GM12878 (cell line): Measurements from ENCODE around the gene CTDNEP1. TPM values are rescaled to one million over a fixed set of nuclear protein-coding genes. Genes with fewer than 3 reads are reported as not detected.

Experiments
- ATAC-seq: fragments of 200-7000 bp; cut with Tn5 transposase; 3 replicates; pipeline ENCODE4 v1.9.1; 2020; ENCODE audit warnings: mild to moderate bottlenecking, moderate library complexity
- BruUV-seq: library from RNA; stranded (reverse); fragments of 400-500 nt; replicated peaks from 2 replicates; lab custom pipeline; 2021; lab: Mats Ljungman, UMichigan
- CTCF ChIA-PET: fragments of 300-600 bp; sonication (Branson Sonifier 250); formaldehyde crosslinking; extraction: SDS; loops from one replicate; lab custom pipeline; 2021; ENCODE audit warnings: inconsistent platforms; lab: Yijun Ruan, JAX
- POLR2A ChIA-PET: fragments of 350-600 bp; formaldehyde crosslinking; extraction: SDS; loops from one replicate; lab custom pipeline; 2021; ENCODE audit warnings: inconsistent platforms; lab: Charles Lee
- RAD21 ChIA-PET: fragments of 300-600 bp; sonication (Branson Sonifier 250); formaldehyde crosslinking; loops from one replicate; lab custom pipeline; 2023; ENCODE audit warnings: antibody characterized with exemption; ENCODE audit not compliant: unreplicated experiment; lab: Charles Lee
- SMC1A ChIA-PET: fragments of 300-600 bp; sonication (Branson Sonifier 250); formaldehyde crosslinking; loops from one replicate; lab custom pipeline; 2023; ENCODE audit not compliant: unreplicated experiment, uncharacterized antibody; lab: Charles Lee
- DNase-seq: peaks from one replicate; pipeline ENCODE4 v3.0.0-alpha.2; 2011; ENCODE audit warnings: low read depth, low spot score
- FAIRE-seq: peaks from 3 replicates; lab custom pipeline; 2011; peaks lifted over from hg19 to GRCh38; lab: Jason Lieb, UNC
- H2AFZ ChIP-seq: 2 replicates; pipeline ENCODE4 v1.6.0; 2011; ENCODE audit warnings: low read depth, low read length, control low read depth; ENCODE audit not compliant: control insufficient read depth
- H3K27ac ChIP-seq: 2 replicates; pipeline ENCODE4 v1.5.1; 2011; ENCODE audit warnings: control low read depth; ENCODE audit not compliant: control insufficient read depth, insufficient read depth
- H3K27me3 ChIP-seq, 2 experiments: replicated peaks in 1 of 2; 2 replicates each; pipeline versions ENCODE4 v1.6.0 to v1.6.1; 2011; ENCODE audit warnings: low read length in 1 of 2; ENCODE audit not compliant: control insufficient read depth in 2 of 2, insufficient read depth in 2 of 2
- H3K36me3 ChIP-seq, 2 experiments: 2 replicates each; pipeline ENCODE4 v1.5.1; 2011; ENCODE audit warnings: low read length in 1 of 2; ENCODE audit not compliant: control insufficient read depth in 2 of 2, insufficient read depth in 2 of 2
- H3K4me1 ChIP-seq: 2 replicates; pipeline ENCODE4 v1.6.1; 2011; ENCODE audit warnings: mild to moderate bottlenecking, low read length, moderate library complexity, mixed read lengths; ENCODE audit not compliant: control insufficient read depth, insufficient read depth
- H3K4me2 ChIP-seq: 2 replicates; pipeline ENCODE4 v1.6.0; 2011; ENCODE audit warnings: control low read depth; ENCODE audit not compliant: control insufficient read depth, insufficient read depth
- H3K4me3 ChIP-seq: fragments of 200-600 bp; sonication (generic); 2 replicates; pipeline ENCODE4 v1.5.1; 2016
- H3K79me2 ChIP-seq: 2 replicates; pipeline ENCODE4 v1.6.0; 2011; ENCODE audit warnings: low read length; ENCODE audit not compliant: control insufficient read depth, insufficient read depth
- H3K9ac ChIP-seq: 2 replicates; pipeline ENCODE4 v1.8.0; 2011; ENCODE audit warnings: low read length, control low read depth, mixed read lengths; ENCODE audit not compliant: control insufficient read depth, insufficient read depth
- H3K9me3 ChIP-seq: replicated peaks from 3 replicates; pipeline ENCODE4 v1.5.1; 2011; ENCODE audit warnings: mild to moderate bottlenecking, low read length; ENCODE audit not compliant: control insufficient read depth, insufficient read depth
- H4K20me1 ChIP-seq: 2 replicates; pipeline ENCODE4 v1.6.0; 2011; ENCODE audit not compliant: control insufficient read depth, insufficient read depth
- ELK1 ChIP-seq: IDR thresholded peaks from 2 replicates; pipeline ENCODE4 v1.6.1; 2012; ENCODE audit warnings: low read depth, low read length, improper control_type of control experiment
- RBBP5 ChIP-seq: fragments of 200-600 bp; sonication (generic); conservative IDR thresholded peaks from 2 replicates; pipeline ENCODE4 v1.6.1; 2016
- SRF ChIP-seq, 2 experiments: IDR thresholded peaks; 2 replicates each; pipeline ENCODE4 v1.6.1; 2011; ENCODE audit warnings: low read depth in 2 of 2, low read length in 2 of 2, mild to moderate bottlenecking in 1 of 2, moderate library complexity in 1 of 2
- USF2 ChIP-seq: IDR thresholded peaks from 2 replicates; pipeline ENCODE4 v1.6.1; 2011; ENCODE audit warnings: low read depth, low read length, improper control_type of control experiment, borderline replicate concordance
- WGBS: methylation state at CpG from one replicate; pipeline ENCODE4 v1.1.6; 2016; ENCODE audit warnings: low lambda C conversion rate; ENCODE audit not compliant: insufficient replicate concordance, insufficient coverage; ENCODE audit errors: missing lambda C conversion rate; 5-methylcytosine and 5-hydroxymethylcytosine counted together
- in situ Hi-C: fragments of 300-500 bp; cut with MboI; formaldehyde crosslinking; loops from 9 replicates; pipeline ENCODE4 v1.14.3; 2018; ENCODE audit warnings: mixed read lengths
- intact Hi-C: fragments of 100-400 bp; cut with micrococcal nuclease; formaldehyde crosslinking; loops from one replicate; pipeline ENCODE4 v1.14.2; 2022; ENCODE audit not compliant: unreplicated experiment
- polyA plus RNA-seq, 11 experiments: library from polyadenylated mRNA; depleted of rRNA in 4 of 11; unstranded in 6 of 11; stranded (reverse) in 5 of 11; fragments of >200 nt; fragmentation: Nextera tagmentation in 4 of 11; fragmentation: Illumina TruSeq in 1 of 11; extraction: Ambion mirVana in 4 of 11; extraction: Trizol in 1 of 11; gene quantifications; 1 replicate in 1 of 11; 2 replicates in 10 of 11; pipeline versions ENCODE4 v1.2.1 to v1.2.3, GENCODE V29; 2011 to 2016; ENCODE audit warnings: inconsistent platforms in 2 of 11, missing spikeins in 2 of 11, low read depth in 1 of 11
- total RNA-seq, 4 experiments: library from RNA; depleted of rRNA in 3 of 4; stranded (reverse); fragments of >200 nt in 3 of 4; fragmentation: Illumina TruSeq in 1 of 4; extraction: Trizol in 1 of 4; gene quantifications; 2 replicates each; pipeline versions ENCODE4 v1.2.1 to v1.2.3, GENCODE V29; 2013 to 2021

Gene CTDNEP1
- total and polyA plus RNA-seq, 10 of the 15 experiments (the other 5 are each of a cell fraction or from before 2014, with no cell fraction given): 23.7 to 176 (median 30.3) TPM

DNA sequence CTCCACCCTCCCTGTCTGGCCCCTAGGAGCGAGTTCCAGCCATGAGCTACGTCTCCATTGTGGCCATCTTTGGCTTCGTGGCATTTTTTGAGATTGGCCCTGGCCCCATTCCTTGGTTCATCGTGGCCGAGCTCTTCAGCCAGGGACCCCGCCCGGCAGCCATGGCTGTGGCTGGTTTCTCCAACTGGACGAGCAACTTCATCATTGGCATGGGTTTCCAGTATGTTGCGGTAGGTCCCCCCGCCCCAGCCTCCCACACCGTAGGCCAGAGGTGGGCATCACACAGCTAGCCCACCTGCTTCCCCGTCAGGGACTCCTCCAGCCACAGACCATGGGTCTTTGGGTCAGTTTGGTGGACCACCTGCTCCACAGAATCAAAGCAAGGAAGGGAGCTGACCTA lies 34.1 kb upstream of the CTDNEP1 start:
- H2AFZ ChIP-seq: no peak overlapping the region
- H4K20me1 ChIP-seq: no peaks in the 10 kb centered on the region; the same call in none of the 2 replicates
- 40% methylated on average over 12 of the region's 12 CpGs for WGBS
- intact Hi-C loops: no loop called here
- DNase-seq: no peak
- H3K4me3 ChIP-seq: no peak overlapping the region
- peaks cover 0 to 1% of the 10 kb centered on the region in 2 experiments; a peak in 3 of 4 replicates for H3K27me3 ChIP-seq
- no peak overlapping the region for H3K27ac ChIP-seq
- ChIA-PET POLR2A (no interaction called here), RAD21 (interaction anchor here (1.7 kb wide), 1 partner anchor 10 kb away, joined by 10 read pairs; no protein-coding TSS in a partner anchor), SMC1A (interaction anchor here (0.6 to 2.0 kb wide), 2 partner anchors 11 to 19 kb away, joined by 3 to 12 read pairs; no protein-coding TSS in a partner anchor), CTCF (interaction anchor here (1.0 to 10.3 kb wide), 2 partner anchors 12 to 51 kb away, joined by 3 to 102 read pairs; no protein-coding TSS in a partner anchor)
- ATAC-seq: no peak
- no peaks in the 10 kb centered on the region for H3K9me3 ChIP-seq
- H3K79me2 ChIP-seq: no peaks in the 10 kb centered on the region
- H3K4me1 ChIP-seq: peaks cover 8% of the 10 kb centered on the region
- in situ Hi-C loops: no loop called here
- H3K36me3 ChIP-seq: no peaks in the 10 kb centered on the region
- no peak overlapping the region for H3K4me2 ChIP-seq
- no TSS peak for BruUV-seq
- TF ChIP-seq RBBP5 (no peak), SRF (IDR thresholded peaks at IDR 0.05; ENCODE audit: low read depth in 2 of 2, low read length in 2 of 2) (no peak), USF2 (no peak), ELK1 (no peak)
- no peak overlapping the region for H3K9ac ChIP-seq
- FAIRE-seq: no peak
